LNCaP clone FGC (cell line): ENCODE measurements around the gene ATG9B.
"Not testable (repeated sequence)": the region's sequence is repeated elsewhere in the genome, so short reads cannot be mapped to it uniquely, and the experiment has no call there.

ENCODE experiments used
- DNase-seq: peaks from one replicate; pipeline ENCODE4 v3.0.0-alpha.2; 2011; ENCODE audit warnings: low read depth
- H3K4me3 ChIP-seq: 2 replicates; pipeline ENCODE4 v1.5.1; 2011; ENCODE audit warnings: mild to moderate bottlenecking, low read depth, low read length, control low read depth
- TF ChIP-seq, protein P1 (sequence below): IDR thresholded peaks from 2 replicates; pipeline ENCODE4 v1.5.1; 2012; ENCODE audit warnings: mild to moderate bottlenecking; ENCODE audit not compliant: control insufficient read depth, insufficient read depth; ENCODE audit errors: extremely low read depth

Gene ATG9B

DNA sequence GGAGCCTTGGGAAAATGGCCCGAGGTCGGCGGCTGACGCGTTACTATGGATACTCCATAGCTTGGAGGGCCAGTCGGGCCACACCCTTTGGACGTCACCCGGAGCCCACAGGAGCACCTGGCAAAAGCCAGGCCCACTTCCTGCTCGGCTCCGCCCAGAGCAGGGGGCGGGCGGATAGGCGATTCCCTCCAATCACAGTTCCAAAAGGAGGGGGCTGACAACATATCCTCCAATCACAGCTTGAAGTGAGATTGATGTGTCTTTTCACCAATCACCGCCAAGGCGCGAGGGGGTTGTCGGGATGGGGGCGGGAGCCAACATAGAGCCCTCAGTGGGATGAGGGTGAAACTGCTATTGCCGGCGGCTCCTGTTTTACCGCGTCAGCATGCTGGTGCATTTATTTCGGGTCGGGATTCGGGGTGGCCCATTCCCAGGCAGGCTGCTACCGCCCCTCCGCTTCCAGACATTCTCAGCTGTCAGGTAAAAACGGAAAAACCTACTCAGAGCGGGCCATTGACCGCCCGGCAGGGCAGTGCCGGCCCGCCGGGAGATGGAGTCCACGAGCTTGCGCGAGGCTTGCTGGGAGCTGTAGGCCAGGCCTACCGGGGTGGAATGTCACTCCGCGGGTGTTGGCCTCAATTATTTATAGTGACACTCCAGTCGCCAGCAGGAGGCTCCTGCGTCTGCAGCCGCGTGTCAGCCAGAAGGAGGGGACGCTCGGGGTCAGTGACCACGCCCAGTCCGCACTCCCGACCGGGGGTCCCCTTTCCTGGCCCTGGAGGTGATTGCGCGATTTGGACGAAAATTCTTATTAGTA is 4.0 kb upstream of the ATG9B start, which contains the start of gene ABCB8:
Gene ABCB8 (plus strand): TSS at position 320 of the 817 bp plus-strand sequence. CDS start 66 bp downstream, at position 386.
- TF ChIP-seq, protein P1, sequence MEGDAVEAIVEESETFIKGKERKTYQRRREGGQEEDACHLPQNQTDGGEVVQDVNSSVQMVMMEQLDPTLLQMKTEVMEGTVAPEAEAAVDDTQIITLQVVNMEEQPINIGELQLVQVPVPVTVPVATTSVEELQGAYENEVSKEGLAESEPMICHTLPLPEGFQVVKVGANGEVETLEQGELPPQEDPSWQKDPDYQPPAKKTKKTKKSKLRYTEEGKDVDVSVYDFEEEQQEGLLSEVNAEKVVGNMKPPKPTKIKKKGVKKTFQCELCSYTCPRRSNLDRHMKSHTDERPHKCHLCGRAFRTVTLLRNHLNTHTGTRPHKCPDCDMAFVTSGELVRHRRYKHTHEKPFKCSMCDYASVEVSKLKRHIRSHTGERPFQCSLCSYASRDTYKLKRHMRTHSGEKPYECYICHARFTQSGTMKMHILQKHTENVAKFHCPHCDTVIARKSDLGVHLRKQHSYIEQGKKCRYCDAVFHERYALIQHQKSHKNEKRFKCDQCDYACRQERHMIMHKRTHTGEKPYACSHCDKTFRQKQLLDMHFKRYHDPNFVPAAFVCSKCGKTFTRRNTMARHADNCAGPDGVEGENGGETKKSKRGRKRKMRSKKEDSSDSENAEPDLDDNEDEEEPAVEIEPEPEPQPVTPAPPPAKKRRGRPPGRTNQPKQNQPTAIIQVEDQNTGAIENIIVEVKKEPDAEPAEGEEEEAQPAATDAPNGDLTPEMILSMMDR = peak; percentile 69
- H3K4me3 ChIP-seq = peak within 1 kb of the TSS; percentile 94
- DNase-seq = peak; percentile 99

DNA sequence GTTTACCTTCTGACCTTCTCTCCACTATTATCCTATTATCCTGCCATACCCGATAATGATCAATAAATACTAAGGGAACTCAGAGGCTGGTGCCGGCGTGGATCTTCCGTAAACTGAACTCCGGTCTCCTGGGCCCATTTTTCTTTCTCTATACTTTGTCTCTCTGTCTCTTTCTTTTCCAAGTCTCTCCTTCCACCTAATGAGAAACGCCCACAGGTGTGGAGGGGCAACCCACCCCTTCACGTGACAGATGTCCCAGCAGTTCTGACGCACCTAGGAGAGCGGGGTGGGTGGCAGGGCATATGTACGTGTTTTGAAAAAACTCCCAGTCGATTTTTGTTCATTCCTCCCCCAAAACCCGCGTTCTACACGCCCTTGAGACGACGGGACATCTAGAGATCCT is 3.4 kb upstream of the ATG9B start:
- not testable (repeated sequence) for DNase-seq
- peak overlapping the region; percentile 94 for H3K4me3 ChIP-seq

DNA sequence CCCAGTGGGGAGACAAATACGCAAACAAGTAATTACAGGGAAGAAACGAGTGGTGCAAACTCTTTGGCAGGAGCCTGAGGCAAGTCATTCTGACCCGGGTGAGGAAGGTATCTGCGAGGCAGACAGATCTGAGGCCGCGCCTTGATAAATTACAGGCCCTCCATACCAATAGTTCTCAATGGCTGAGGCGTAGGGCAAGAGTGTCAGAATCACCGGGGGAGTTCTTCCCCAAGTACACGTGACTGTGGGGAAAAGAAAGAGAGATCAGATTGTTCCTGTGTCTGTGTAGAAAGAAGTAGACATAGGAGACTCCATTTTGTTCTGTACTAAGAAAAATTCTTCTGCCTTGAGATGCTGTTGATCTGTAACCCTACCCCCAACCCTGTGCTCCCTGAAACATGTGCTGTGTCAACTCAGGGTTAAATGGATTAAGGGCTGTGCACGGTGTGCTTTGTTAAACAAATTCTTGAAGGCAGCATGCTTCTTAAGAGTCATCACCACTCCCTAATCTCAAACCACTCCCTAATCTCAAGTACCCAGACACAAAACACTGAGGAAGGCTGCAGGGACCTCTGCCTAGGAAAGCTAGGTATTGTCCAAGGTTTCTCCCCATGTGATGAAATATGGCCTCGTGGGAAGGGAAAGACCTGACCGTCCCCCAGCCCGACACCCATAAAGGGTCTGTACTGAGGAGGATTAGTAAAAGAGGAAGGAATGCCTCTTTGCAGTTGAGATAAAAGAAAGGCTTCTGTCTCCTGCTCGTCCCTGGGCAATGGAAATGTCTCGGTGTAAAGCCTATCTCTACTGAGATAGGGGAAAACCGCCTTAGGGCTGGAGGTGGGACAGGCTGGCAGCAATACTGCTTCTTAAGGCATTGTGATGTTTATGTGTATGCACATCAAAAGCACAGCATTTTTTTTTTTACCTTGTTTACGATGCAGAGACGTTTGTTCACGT is 2.8 kb upstream of the ATG9B start:
- peak overlapping the region; percentile 94 for H3K4me3 ChIP-seq
- not testable (repeated sequence) for DNase-seq

DNA sequence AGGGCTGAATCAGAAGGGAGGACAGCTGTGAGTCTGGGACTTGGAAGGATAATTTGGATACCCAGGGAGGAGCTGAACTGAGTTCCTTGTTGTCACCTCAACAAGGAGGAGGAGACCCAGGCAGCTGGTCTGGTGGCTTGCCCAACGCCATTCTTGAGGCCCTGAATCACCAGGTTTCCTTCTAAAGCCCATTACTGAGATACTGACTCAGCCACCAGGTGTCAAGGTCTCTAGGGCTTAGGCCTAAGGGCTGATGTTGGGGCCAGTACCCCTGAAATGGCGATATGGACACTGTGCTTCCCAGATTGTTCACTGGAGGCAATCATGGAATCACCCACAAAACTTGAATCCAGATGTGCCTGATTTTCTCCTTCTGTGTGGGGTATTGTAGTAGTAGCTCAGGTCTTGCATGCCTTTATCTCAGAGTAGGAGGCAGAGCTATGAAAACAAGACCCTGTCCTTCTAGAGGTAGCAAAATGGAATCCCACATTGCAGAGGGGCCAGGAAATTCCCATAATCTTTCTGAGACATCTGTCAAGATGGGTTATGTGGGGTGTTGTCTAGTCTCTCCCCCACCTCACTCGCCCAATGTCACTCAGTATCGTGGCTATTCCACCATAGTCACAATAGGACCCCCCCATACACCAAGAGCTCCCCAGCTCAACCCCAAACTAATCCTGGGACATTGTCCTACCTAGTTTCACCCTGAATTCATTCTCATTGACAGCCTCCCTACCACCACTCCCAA is 1.8 kb upstream of the ATG9B start:
- no peak for DNase-seq
- H3K4me3 ChIP-seq = no peak overlapping the region
- TF ChIP-seq, protein P1 = no peak

DNA sequence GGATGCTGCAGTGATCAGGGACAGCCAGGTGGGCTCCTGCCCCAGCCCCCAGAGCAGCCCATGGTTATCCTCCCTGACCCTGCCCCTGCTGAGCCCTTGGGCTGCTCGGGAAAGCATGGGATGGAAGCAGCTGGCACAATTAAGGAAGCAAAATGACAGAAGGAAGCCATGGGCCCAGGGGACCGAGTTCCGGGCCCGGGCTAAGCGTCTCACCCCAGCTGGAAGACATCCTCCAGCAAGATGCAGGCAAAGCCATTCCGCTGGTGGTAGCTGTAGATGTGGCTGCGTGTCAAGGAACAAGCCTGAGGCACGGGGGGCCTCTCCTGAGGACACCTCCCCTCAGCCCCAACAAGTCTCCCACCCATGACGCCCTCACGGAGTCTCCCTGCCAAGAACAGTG is 1.1 kb downstream of the ATG9B start:
- no peak for DNase-seq
- TF ChIP-seq, protein P1 = no peak

DNA sequence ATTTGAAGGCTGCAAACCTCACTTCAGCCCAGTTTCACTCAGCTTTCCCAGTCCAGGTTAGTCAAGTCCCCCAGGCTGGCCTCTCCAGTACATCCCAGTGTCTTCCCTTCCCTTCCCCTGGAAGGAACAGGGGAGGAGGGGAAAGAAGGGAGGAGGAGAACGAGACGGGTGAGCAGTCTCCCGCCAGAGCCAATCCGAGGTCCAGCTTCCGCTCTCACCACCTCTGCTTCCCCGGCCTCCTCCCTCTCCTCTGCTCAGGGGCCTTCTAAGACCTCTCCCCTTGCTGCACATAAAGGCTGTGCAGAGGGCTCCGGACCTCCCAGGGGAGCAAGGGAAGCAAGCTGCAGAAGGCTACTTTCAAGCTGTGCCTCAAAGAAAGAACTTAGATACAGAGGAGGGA is 4.1 kb downstream of the ATG9B start:
- DNase-seq = no peak
- H3K4me3 ChIP-seq = no peak overlapping the region
- TF ChIP-seq, protein P1 = no peak

More for the DNA sequence above, 1.1 kb downstream of the ATG9B start:
- no peak overlapping the region for H3K4me3 ChIP-seq

DNA sequence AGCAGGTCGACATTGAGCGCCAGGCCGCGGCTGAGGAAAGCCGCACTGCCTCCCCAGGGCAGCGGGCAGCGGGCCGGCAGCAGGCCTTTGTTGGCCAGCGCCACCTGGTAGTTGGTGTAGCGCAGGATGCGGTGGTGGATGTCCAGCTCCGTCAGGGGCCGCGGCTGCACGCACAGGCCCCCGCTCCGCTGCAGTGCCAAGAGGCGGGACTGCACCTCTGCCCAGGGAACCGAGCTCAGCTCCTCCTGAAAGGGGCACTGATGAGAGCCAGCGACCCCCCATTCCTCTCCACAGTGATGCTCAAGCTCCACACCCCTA is 5.2 kb downstream of the ATG9B start:
- H3K4me3 ChIP-seq = no peak overlapping the region
- TF ChIP-seq, protein P1 = no peak
- DNase-seq = no peak
